Testis (tissue), 3 donors: Measurements from ENCODE around the gene OSM. TPM values are rescaled to one million over a fixed set of nuclear protein-coding genes. Genes with fewer than 3 reads are reported as not detected.

ENCODE experiments used
- DNase-seq: peaks from one replicate; pipeline ENCODE4 v3.0.0-alpha.2; 2019
- H3K27ac ChIP-seq, 2 donors: fragments of 200-600 bp; sonication (generic); one replicate each; pipeline ENCODE4 v1.5.1; 2019
- H3K27me3 ChIP-seq: fragments of 200-600 bp; sonication (generic); one replicate; pipeline ENCODE4 v1.5.1; 2019
- H3K36me3 ChIP-seq: fragments of 200-600 bp; sonication (generic); one replicate; pipeline ENCODE4 v1.5.1; 2017; ENCODE audit warnings: low read depth; ENCODE audit errors: missing control alignments
- H3K4me1 ChIP-seq: fragments of 200-600 bp; sonication (generic); one replicate; pipeline ENCODE4 v1.5.1; 2019
- H3K4me3 ChIP-seq, 2 donors: fragments of 200-600 bp; sonication (generic); one replicate each; pipeline ENCODE4 v1.5.1; 2017 to 2019
- H3K9me3 ChIP-seq: fragments of 200-600 bp; sonication (generic); one replicate; pipeline ENCODE4 v1.5.1; 2017
- CTCF ChIP-seq, 3 experiments: fragments of 450-650 bp in 2 of 3; fragments of 200-600 bp in 1 of 3; sonication (generic) in 1 of 3; IDR thresholded peaks; one replicate each; pipeline ENCODE4 v1.5.1; 2016 to 2019; ENCODE audit warnings: antibody characterized with exemption in 3 of 3, mild to moderate bottlenecking in 2 of 3, moderate library complexity in 1 of 3
- POLR2A ChIP-seq: fragments of 450-650 bp; IDR thresholded peaks from one replicate; pipeline ENCODE4 v1.6.1; 2017; ENCODE audit warnings: antibody characterized with exemption, mild to moderate bottlenecking, moderate library complexity
- WGBS, 2 donors: methylation state at CpG; one replicate each; pipeline ENCODE4 v1.1.5; 2018; 5-methylcytosine and 5-hydroxymethylcytosine counted together
- intact Hi-C: fragments of 100-400 bp; cut with DNase I; formaldehyde crosslinking; loops from one replicate; pipeline ENCODE4 v1.15.1; 2023; ENCODE audit warnings: low total_unique reads
- polyA plus RNA-seq: library from polyadenylated mRNA; stranded (reverse); fragments of 350-450 nt; fragmentation: Illumina TruSeq; extraction: RNeasy Lipid Tissue Mini Kit (QIAGEN cat#74804); gene quantifications from one replicate; pipeline ENCODE4 v1.2.3, GENCODE V29; 2014; ENCODE audit warnings: low read depth, low replicate concordance; ENCODE audit not compliant: insufficient read depth
- total RNA-seq, 2 donors: library from RNA; depleted of rRNA; stranded (reverse); fragments of >200 nt; gene quantifications; one replicate each; pipeline ENCODE4 v1.2.3, GENCODE V29; 2016

Gene OSM
- total and polyA plus RNA-seq, 3 donors from 2014 or later = 0.69 to 1.6 TPM; not detected in 1

GRCh38 chr22:30297991-30298701, 31.5 kb upstream of the OSM start:
- Histone ChIP-seq H3K27ac (no peak overlapping the region), H3K4me1 (peaks cover 22% of the 10 kb centered on the region), H3K27me3 (no peaks in the 10 kb centered on the region), H3K36me3 (no peaks in the 10 kb centered on the region), H3K9me3 (no peaks in the 10 kb centered on the region), H3K4me3 (no peak overlapping the region)
- WGBS, 2 donors = 92 to 96% methylated on average over 8 to 9 of the region's 9 CpGs
- DNase-seq = no peak
- intact Hi-C loops = no loop called here
- TF ChIP-seq CTCF (IDR thresholded peaks at IDR 0.05) (no peak), POLR2A (no peak)

- intact Hi-C loops = no loop called here
- no peak for DNase-seq
- no peak overlapping the region for H3K27ac ChIP-seq
- no peaks in the 10 kb centered on the region for H3K27me3 ChIP-seq
- H3K4me1 ChIP-seq = peaks cover 15% of the 10 kb centered on the region
- H3K9me3 ChIP-seq = no peaks in the 10 kb centered on the region
- no peaks in the 10 kb centered on the region for H3K36me3 ChIP-seq
- no peak overlapping the region for H3K4me3 ChIP-seq
- TF ChIP-seq CTCF (IDR thresholded peaks at IDR 0.05) (no peak), POLR2A (no peak)
- WGBS, 2 donors = 96 to 97% methylated on average over 9 to 11 of the region's 11 CpGs
Measured at GRCh38 chr22:30297276-30297990, 30.8 kb upstream of the OSM start.

GRCh38 chr22:30296833-30297232, 30.2 kb upstream of the OSM start:
- no peak for DNase-seq
- Histone ChIP-seq H3K36me3 (no peaks in the 10 kb centered on the region), H3K27me3 (no peaks in the 10 kb centered on the region), H3K9me3 (no peaks in the 10 kb centered on the region), H3K27ac (no peak overlapping the region), H3K4me1 (peaks cover 11% of the 10 kb centered on the region), H3K4me3 (no peak overlapping the region)
- 84 to 94% methylated on average over 2 to 3 of the region's 3 CpGs for WGBS, 2 donors
- intact Hi-C loops = no loop called here
- TF ChIP-seq POLR2A = no peak
- no peak for TF ChIP-seq CTCF (IDR thresholded peaks at IDR 0.05)

GRCh38 chr22:30296324-30296723, 29.7 kb upstream of the OSM start:
- Histone ChIP-seq H3K4me1 (peaks cover 11% of the 10 kb centered on the region), H3K36me3 (no peaks in the 10 kb centered on the region), H3K4me3 (no peak overlapping the region), H3K9me3 (no peaks in the 10 kb centered on the region), H3K27ac (no peak overlapping the region), H3K27me3 (no peaks in the 10 kb centered on the region)
- 94 to 96% methylated on average over 4 of the region's 4 CpGs for WGBS, 2 donors
- DNase-seq = no peak
- no peak for TF ChIP-seq POLR2A
- TF ChIP-seq CTCF (IDR thresholded peaks at IDR 0.05) = no peak
- intact Hi-C loops = no loop called here
